Epidermal melanocyte (primary cell): Measurements from ENCODE around the gene PSMB10.

Experiments
- DNase-seq: peaks from one replicate; pipeline ENCODE4 v3.0.0; 2011; ENCODE audit warnings: low spot score; ENCODE audit not compliant: insufficient read length

The PSMB10 gene

DNA sequence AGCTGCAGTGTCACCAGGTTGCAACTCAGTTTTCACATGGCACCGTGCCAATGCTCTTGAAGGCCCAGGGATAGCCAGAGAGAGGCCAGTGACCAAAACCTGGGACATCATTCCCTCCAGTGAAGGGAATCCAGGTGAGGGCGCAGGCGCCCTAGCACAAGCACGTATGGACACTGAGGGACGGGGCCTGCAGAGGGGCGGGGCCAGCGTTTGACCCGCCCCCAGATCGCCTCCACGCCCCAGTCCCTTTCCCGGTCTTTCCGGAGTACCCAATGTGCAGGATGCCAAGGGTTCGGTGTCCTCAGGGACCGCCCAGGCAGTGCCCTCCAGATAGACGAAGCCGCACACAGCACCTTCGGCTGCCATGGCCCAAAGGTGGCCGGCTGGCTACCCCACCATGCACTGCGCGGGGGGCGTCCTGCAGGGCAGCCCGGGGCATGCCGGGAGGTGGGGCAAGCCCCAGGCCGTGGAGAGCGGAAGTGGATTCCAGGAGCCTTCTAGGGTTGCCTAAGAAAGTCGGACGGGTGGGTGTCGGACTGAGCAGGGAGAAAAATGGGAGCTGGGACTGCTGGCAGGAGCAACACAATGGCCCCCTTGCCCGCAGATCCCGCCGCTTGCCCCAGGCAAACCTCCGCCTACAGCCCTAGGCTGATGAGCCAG is 27.1 kb upstream of the PSMB10 start:
- no peak for DNase-seq

GRCh38 chr16:67963292-67963661 is 26.6 kb upstream of the PSMB10 start:
- DNase-seq, result no peak

DNA sequence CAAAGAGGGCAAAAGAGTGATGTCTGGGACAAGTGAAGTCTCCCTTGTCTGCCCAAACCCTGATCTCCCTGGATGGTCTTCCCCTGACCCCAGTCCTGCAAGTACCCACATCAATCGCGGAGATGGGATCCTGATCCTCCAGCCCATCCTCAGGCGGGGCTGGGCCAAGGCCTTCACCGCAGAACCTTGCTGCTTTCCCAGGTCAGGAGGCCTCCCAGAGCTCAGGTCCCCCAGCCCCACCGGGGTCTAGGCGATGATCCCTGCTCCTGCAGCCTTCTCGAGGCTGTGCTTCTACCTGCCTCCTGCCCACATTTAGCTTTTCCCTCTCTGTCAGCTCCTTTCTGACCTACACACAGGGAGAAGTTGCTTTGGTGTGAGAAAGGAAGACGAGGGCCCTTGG is 25.5 kb upstream of the PSMB10 start:
- DNase-seq, result no peak

- DNase-seq, result no peak
These were observed 24.9 kb upstream of the PSMB10 start for GRCh38 chr16:67961551-67961957.

- no peak for DNase-seq
These were observed 23.1 kb upstream of the PSMB10 start for GRCh38 chr16:67959536-67960329.

GRCh38 chr16:67957622-67958021 is 21.0 kb upstream of the PSMB10 start:
- DNase-seq, result no peak

GRCh38 chr16:67954421-67955196 is 18.0 kb upstream of the PSMB10 start:
- no peak for DNase-seq

GRCh38 chr16:67953641-67954375 is 17.2 kb upstream of the PSMB10 start:
- DNase-seq, result no peak

- DNase-seq, result no peak
These were observed 14.8 kb upstream of the PSMB10 start for GRCh38 chr16:67951485-67951884.

GRCh38 chr16:67950335-67950843 is 13.7 kb upstream of the PSMB10 start:
- DNase-seq, result no peak

- DNase-seq, result no peak
These were observed 13.0 kb upstream of the PSMB10 start for GRCh38 chr16:67949645-67950044.

DNA sequence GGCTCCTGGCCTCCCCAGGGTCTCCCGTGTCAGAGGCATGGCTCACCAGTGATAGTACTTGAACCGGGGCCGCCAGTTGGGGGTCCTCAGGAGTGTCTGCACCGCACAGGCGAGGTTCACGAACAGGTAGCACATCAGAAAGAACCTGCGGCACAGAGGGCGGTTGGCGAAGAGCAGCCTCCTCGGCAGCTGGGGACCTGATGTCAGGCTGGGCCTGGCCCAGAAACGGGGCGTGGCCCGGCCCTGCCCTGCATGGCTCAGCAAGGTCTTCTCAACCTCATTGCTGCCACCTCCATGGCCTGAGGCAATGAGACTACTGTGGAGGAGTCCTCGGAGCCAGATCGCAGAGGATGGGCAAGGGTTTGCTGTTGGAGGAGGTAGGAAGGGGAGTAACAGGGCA is 11.4 kb upstream of the PSMB10 start:
- DNase-seq, result no peak

- no peak for DNase-seq
These were observed 10.4 kb upstream of the PSMB10 start for GRCh38 chr16:67946966-67947558.

- no peak for DNase-seq
These were observed 9.5 kb upstream of the PSMB10 start for GRCh38 chr16:67946128-67946569.

DNA sequence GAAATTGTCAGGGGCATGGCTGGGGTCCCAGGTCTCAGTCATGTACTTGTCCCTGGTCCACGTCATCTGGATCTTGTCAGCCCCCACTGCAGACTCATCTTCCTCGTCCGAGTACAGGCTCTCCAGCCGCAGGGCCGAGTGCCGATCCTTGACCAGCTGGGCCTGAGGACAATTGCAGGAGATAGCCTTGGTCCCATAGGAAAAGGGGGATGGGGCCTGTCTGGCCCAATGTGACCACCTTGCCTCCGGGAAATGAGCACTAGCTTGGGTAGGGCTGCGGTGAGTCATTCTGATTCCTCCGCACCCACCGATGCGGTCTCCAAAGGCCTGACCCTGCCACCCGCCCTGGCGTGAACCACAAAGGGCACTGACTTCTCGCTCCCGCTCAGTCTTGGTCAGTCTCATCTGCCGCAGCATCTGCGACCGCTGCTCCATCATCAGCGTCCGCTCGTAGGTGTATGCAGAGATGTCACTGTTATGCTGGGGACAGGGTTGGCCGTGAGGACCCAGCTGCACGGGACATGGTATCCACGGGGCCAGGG is 8.8 kb upstream of the PSMB10 start:
- no peak for DNase-seq

GRCh38 chr16:67944690-67945391 is 8.2 kb upstream of the PSMB10 start:
- no peak for DNase-seq

GRCh38 chr16:67943619-67944504 is 7.2 kb upstream of the PSMB10 start, which contains the start of gene LCAT:
Gene LCAT (minus strand): TSS chr16:67944120. CDS start chr16:67944101, 19 bp downstream.
- DNase-seq, result no peak

GRCh38 chr16:67943256-67943618 is 6.6 kb upstream of the PSMB10 start:
- no peak for DNase-seq
